ENCODE measurements around the gene CATSPERZ. TPM values are rescaled to one million over a fixed set of nuclear protein-coding genes. Genes with fewer than 3 reads are reported as not detected.
A peak's percentile ranks its signal among the peaks of the same experiment; 100 is the strongest.

CATSPERZ gene, protein sequence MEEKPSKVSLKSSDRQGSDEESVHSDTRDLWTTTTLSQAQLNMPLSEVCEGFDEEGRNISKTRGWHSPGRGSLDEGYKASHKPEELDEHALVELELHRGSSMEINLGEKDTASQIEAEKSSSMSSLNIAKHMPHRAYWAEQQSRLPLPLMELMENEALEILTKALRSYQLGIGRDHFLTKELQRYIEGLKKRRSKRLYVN
- total RNA-seq (100 to 1,000 TPM; 278 to 484 TPM), polyA plus RNA-seq (ENCODE audit: insufficient read depth, low read depth, low replicate concordance) (1,116 TPM)
- long read RNA-seq, donor 1: 0 reads
- long read RNA-seq, donor 2: 0 reads

DNA sequence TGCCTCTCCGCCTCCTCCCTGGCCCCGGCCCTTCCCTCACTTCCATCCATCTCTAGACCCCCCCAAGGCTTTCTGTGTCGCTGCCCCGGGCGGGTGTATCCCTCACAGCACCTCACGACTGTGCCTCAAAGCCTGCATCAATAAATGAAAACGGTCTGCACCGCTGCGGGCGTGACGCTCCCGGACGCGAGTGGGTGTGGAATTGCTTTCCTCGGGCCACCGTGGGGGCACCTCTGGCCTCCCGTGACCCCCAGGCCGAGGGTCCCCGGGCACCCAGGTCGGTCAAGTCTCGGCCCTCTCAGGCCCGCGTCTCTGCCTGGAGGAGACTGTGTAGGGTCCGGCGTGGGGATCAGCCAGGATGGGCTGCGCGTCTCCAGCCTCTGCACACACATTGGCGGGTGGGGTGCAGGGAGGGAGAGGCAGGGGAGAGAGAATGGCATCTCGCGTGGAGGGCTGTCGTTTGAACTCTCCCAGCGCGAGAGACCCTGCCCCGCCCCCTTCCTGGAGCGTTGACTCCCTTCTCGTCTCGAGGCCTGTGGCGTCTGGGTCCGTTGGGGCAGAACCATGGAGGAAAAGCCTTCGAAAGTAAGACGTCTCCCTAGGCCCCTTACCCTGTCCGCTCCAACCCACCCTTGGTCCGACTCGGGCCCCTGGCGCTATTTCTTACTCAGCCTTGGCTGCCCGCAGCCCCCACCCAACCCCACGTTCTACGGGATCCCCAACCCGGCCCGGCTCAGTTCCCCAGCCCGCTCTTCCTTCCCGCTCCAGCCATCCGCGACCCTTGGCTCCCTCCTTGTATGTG, at the start of gene CATSPERZ:
Gene CATSPERZ, plus strand, starts transcription at position 512 of the 802 bp plus-strand sequence. Its CDS starts 53 bp downstream, at position 565.
- TF ChIP-seq, protein P1, sequence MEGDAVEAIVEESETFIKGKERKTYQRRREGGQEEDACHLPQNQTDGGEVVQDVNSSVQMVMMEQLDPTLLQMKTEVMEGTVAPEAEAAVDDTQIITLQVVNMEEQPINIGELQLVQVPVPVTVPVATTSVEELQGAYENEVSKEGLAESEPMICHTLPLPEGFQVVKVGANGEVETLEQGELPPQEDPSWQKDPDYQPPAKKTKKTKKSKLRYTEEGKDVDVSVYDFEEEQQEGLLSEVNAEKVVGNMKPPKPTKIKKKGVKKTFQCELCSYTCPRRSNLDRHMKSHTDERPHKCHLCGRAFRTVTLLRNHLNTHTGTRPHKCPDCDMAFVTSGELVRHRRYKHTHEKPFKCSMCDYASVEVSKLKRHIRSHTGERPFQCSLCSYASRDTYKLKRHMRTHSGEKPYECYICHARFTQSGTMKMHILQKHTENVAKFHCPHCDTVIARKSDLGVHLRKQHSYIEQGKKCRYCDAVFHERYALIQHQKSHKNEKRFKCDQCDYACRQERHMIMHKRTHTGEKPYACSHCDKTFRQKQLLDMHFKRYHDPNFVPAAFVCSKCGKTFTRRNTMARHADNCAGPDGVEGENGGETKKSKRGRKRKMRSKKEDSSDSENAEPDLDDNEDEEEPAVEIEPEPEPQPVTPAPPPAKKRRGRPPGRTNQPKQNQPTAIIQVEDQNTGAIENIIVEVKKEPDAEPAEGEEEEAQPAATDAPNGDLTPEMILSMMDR (IDR thresholded peaks at IDR 0.05): no peak
- TF ChIP-seq POLR2A (IDR thresholded peaks at IDR 0.05): no peak
- intact Hi-C loops (cut with DNase I; ENCODE audit: low total_unique reads): loop anchor here (10.0 kb wide), 1 partner anchor 95 kb away; the partner anchor contains the start of gene FERMT3
- Histone ChIP-seq H3K36me3 (ENCODE audit: low read depth, missing control alignments) (no peaks in the 10 kb centered on the region), H3K27ac (peak within 1 kb of the TSS; percentile 53 to 81), H3K27me3 (no peaks in the 10 kb centered on the region), H3K4me3 (peak within 1 kb of the TSS; percentile 32), H3K4me1 (peaks cover 26% of the 10 kb centered on the region), H3K9me3 (no peaks in the 10 kb centered on the region)
- no peak for DNase-seq
- WGBS, 2 donors: 10 to 16% methylated on average over 43 to 54 of the region's 54 CpGs

DNA sequence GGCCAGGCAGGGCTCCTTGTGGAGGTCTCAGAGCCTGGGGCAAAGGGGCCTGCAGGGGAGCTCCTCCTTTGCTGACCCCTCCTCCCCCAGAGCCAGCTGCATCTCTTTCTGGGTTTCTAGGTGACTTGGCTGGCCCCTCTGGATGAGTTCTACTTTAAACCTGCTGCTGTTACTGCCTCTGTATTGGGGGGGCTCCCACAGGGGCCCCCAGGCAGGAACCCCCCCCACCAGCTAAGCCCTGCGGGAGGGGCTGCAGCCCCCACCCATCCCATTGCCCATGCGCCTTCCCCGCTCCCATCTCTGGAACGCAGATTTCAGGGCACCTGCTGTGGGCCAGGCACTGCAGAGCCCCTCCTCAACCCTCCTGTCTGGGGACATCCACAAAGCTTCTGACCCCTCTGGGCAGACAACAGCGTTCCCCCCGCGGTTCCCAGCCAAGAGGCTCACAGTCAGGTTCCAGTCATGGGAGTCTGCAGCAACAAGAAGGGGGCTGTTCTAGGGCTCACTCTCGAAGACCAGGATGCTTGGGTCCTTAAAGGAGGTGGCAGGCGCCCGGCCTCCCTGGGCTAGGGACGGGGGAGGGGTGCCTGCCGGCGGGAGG, 49.6 kb upstream of the CATSPERZ start:
- Histone ChIP-seq H3K4me1 (peaks cover 35% of the 10 kb centered on the region), H3K4me3 (peak overlapping the region in 1 of 2 donors; percentile 61), H3K27ac (peak overlapping the region in 1 of 2 donors; percentile 11), H3K27me3 (no peaks in the 10 kb centered on the region), H3K36me3 (ENCODE audit: low read depth, missing control alignments) (no peaks in the 10 kb centered on the region), H3K9me3 (no peaks in the 10 kb centered on the region)
- intact Hi-C loops (cut with DNase I; ENCODE audit: low total_unique reads): no loop called here
- no peak for DNase-seq
- no peak for TF ChIP-seq POLR2A (IDR thresholded peaks at IDR 0.05)
- TF ChIP-seq, protein P1 (IDR thresholded peaks at IDR 0.05): no peak
- 21% methylated on average over 13 of the region's 13 CpGs; no CpG with 5 or more reads in 1 of the 2 donors for WGBS, 2 donors

DNA sequence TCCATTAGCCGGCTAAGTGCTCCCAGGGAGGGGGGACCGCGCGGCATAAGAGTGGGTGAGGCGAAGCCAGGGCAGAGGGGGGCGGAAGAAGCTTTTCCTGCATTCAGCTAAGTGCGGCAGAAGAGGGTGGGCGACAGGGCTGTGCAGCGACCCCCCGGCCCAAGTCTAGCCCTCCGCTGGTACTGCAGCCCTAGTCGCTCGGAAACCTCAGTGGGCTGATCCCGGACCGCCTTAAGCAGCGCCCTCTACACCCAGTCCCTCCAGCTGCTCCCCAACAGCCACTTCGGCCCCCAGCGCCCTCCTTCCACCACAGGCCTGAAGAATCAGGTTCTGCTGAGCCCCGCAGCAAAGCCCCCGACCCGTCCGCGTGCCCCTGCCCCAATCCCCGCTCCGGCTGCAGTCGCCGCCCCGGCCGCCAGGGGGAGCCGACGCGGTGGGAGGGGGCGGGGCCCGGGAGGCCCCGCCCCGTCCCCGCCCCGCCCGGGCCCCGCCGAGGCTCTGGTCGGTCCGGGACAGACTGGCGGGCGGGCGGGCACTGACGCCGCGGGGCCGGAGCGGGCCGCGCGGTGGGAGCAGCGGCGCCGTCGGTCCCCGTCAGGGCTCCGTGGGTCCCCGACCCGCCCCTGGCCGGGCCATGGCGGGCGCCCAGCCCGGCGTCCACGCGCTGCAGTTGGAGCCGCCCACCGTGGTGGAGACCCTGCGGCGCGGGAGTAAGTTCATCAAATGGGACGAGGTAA, 49.0 kb upstream of the CATSPERZ start, which contains the start of gene PLCB3:
Gene PLCB3, plus strand, starts transcription at position 515 of the 737 bp plus-strand sequence. Its CDS starts 120 bp downstream, at position 635.
- no peaks in the 10 kb centered on the region for H3K27me3 ChIP-seq
- peak within 1 kb of the TSS; percentile 72 for H3K27ac ChIP-seq
- 0 to 1% methylated on average over 3 to 63 of the region's 75 CpGs for WGBS, 2 donors
- DNase-seq: peak; percentile 69
- H3K36me3 ChIP-seq (ENCODE audit: low read depth, missing control alignments): no peaks in the 10 kb centered on the region
- peak within 1 kb of the TSS; percentile 83 to 84 for H3K4me3 ChIP-seq
- intact Hi-C loops (cut with DNase I; ENCODE audit: low total_unique reads): no loop called here
- peaks cover 30% of the 10 kb centered on the region for H3K4me1 ChIP-seq
- TF ChIP-seq POLR2A (IDR thresholded peaks at IDR 0.05): no peak
- TF ChIP-seq, protein P1 (IDR thresholded peaks at IDR 0.05): peak; percentile 86 to 93 (median 87)
- no peaks in the 10 kb centered on the region for H3K9me3 ChIP-seq

DNA sequence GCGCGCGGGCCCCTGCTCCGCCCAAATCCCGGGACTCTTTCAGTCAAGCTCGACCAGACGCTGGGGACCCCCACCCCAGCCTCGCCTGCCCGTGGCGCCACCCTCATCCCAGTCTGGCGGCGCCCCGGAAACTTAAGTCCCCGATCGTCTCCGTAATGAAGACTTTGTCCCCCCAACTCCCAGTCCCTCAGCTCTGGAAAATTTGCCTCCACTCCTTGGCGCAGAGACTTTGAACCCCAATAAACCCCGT, 48.5 kb upstream of the CATSPERZ start:
- peak overlapping the region; percentile 72 for H3K27ac ChIP-seq
- TF ChIP-seq POLR2A (IDR thresholded peaks at IDR 0.05): no peak
- TF ChIP-seq, protein P1 (IDR thresholded peaks at IDR 0.05): no peak
- peak overlapping the region; percentile 83 to 84 for H3K4me3 ChIP-seq
- no peaks in the 10 kb centered on the region for H3K27me3 ChIP-seq
- H3K9me3 ChIP-seq: no peaks in the 10 kb centered on the region
- peaks cover 30% of the 10 kb centered on the region for H3K4me1 ChIP-seq
- intact Hi-C loops (cut with DNase I; ENCODE audit: low total_unique reads): no loop called here
- no peak for DNase-seq
- H3K36me3 ChIP-seq (ENCODE audit: low read depth, missing control alignments): no peaks in the 10 kb centered on the region
- 0% methylated on average over 13 to 18 of the region's 18 CpGs for WGBS, 2 donors

Data from testis (tissue), 5 donors.